ENCODE data around the gene MRPS34. TPM values are rescaled to one million over a fixed set of nuclear protein-coding genes. Genes with fewer than 3 reads are reported as not detected.
A peak's percentile ranks its signal among the peaks of the same experiment; 100 is the strongest.

The MRPS34 gene
- total and polyA plus RNA-seq, 9 of the 15 experiments (the other 6 are each of a cell fraction or from before 2014, with no cell fraction given): 5.2 to 334 (median 92.8) TPM

GRCh38 chr16:1760911-1761310, 12.0 kb downstream of the MRPS34 start (continued):
- TF ChIP-seq ZBTB43 (CRISPR knock-in tag; IDR thresholded peaks at IDR 0.05) (no peak), ZNF121 (CRISPR knock-in tag; conservative IDR thresholded peaks at IDR 0.05) (no peak), PCBP1 (IDR thresholded peaks at IDR 0.05; ENCODE audit: low read depth, low read length, poor library complexity, severe bottlenecking) (no peak), ZNF57 (CRISPR knock-in tag; IDR thresholded peaks at IDR 0.05) (no peak)

GRCh38 chr16:1759511-1759910, 13.4 kb downstream of the MRPS34 start:
- Histone ChIP-seq H3K27me3 (ENCODE audit: control insufficient read depth in 2 of 2, insufficient read depth in 2 of 2, low read length in 2 of 2) (no peaks in the 10 kb centered on the region), H3K9ac (ENCODE audit: insufficient read depth in 1 of 2, low read depth in 2 of 2, low read length in 2 of 2) (peak overlapping the region in 1 of 2 experiments; percentile 58; a peak in 2 of 4 replicates), H3K27ac (ENCODE audit: extremely low read depth, low read depth, low read length) (no peak overlapping the region), H3K4me3 (no peak overlapping the region), H3K4me2 (ENCODE audit: insufficient read depth, low read length) (no peak overlapping the region), H3K79me2 (ENCODE audit: control insufficient read depth, insufficient read depth, low read length) (no peaks in the 10 kb centered on the region; the same call in 2 of the 3 replicates), H3K9me1 (ENCODE audit: control insufficient read depth, insufficient read depth, low read length) (no peaks in the 10 kb centered on the region), H3K4me1 (replicated peaks in 1 of 2; ENCODE audit: control insufficient read depth in 2 of 2, insufficient read depth in 2 of 2, low read length in 2 of 2) (peaks cover 9 to 59% of the 10 kb centered on the region in 2 experiments; a peak in 4 of 5 replicates), H2AFZ (ENCODE audit: low read depth, low read length) (no peak overlapping the region), H3K36me3 (ENCODE audit: control insufficient read depth, insufficient read depth, low read length) (peaks cover 41% of the 10 kb centered on the region; the same call in 2 of the 3 replicates), H4K20me1 (replicated peaks; ENCODE audit: control insufficient read depth, insufficient read depth, low read length) (no peaks in the 10 kb centered on the region), H3K9me3 (replicated peaks; ENCODE audit: control insufficient read depth, insufficient read depth, low read depth, low read length) (no peaks in the 10 kb centered on the region)
- intact Hi-C loops (cut with micrococcal nuclease): no loop called here
- BruUV-seq (replicated peaks): no TSS peak
- 90% methylated on average over 13 of the region's 21 CpGs for WGBS (ENCODE audit: insufficient coverage, low coverage, missing lambda C conversion rate)
- FAIRE-seq: no peak
- TF ChIP-seq GABPB1 (CRISPR knock-in tag; IDR thresholded peaks at IDR 0.05) (no peak), POLR2G (IDR thresholded peaks at IDR 0.05; ENCODE audit: low read depth, low read length) (peak; percentile 26; the same call in 1 of the 2 replicates)
- in situ Hi-C loops (cut with MboI): no loop called here
- ChIA-PET CTCF (ENCODE audit: low intra/inter-chr PET ratio) (no interaction called here), POLR2A (interaction anchor here (0.6 to 1.8 kb wide), 6 partner anchors 9 to 209 kb away, joined by 3 to 5 read pairs (median 4); partner anchors contain the start of genes EME2, MAPK8IP3 and MRPS34)
- no peak for ATAC-seq
- DNase-seq (ENCODE audit: extremely low read depth in 1 of 4, low spot score in 3 of 4): no peak
